ENCODE results near the gene COG2.

DNA sequence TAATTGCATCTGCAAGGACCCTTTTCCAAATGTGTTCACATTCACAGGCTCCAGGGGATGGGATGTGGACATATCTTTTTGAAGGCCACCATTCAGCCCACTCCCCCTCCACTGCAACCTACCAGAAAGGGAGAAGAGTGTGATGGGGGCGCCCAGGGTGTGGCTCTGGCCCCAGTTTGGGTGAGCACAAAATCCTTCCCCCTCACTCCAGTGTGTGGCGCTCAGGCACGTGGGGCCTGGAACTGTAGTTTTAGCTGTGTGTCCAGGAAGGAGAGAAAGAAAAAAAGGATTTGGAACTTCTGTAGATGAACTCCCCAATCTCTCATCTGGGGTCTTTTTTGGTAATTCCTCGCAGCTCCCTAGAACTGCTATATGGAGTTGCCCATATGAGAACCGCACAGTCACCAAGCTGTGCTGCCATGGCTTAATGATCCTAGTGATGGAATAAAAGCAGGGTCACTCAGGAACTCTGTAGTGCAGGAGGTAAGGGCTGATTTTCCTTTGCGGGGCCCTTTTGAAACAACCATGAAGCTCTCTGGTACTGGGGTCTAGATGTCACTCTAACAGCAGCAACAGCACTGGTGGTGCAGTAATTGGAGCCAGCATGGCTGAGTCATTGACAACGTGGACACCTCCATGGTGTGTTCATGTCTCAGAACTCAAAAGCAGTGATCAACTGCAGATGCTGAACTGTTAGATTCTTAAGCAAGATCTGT, 54.6 kb downstream of the COG2 start:
- TF ChIP-seq, protein P1, sequence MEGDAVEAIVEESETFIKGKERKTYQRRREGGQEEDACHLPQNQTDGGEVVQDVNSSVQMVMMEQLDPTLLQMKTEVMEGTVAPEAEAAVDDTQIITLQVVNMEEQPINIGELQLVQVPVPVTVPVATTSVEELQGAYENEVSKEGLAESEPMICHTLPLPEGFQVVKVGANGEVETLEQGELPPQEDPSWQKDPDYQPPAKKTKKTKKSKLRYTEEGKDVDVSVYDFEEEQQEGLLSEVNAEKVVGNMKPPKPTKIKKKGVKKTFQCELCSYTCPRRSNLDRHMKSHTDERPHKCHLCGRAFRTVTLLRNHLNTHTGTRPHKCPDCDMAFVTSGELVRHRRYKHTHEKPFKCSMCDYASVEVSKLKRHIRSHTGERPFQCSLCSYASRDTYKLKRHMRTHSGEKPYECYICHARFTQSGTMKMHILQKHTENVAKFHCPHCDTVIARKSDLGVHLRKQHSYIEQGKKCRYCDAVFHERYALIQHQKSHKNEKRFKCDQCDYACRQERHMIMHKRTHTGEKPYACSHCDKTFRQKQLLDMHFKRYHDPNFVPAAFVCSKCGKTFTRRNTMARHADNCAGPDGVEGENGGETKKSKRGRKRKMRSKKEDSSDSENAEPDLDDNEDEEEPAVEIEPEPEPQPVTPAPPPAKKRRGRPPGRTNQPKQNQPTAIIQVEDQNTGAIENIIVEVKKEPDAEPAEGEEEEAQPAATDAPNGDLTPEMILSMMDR (optimal IDR thresholded peaks at IDR 0.05 in 1 of 3, IDR thresholded peaks at IDR 0.05 in 1 of 3, conservative IDR thresholded peaks at IDR 0.05 in 1 of 3; ENCODE audit: extremely low read depth in 1 of 3, insufficient read depth in 2 of 3, low read length in 3 of 3), result no peak
- no peak for TF ChIP-seq EZH2 (IDR thresholded peaks at IDR 0.05; ENCODE audit: low read length)

Data from keratinocyte (primary cell).